GM23338 (cell line): ENCODE data around the gene ZDHHC13. TPM values are rescaled to one million over a fixed set of nuclear protein-coding genes. Genes with fewer than 3 reads are reported as not detected.

ENCODE experiments used
- ATAC-seq: fragments of 200-7000 bp; cut with Tn5 transposase; 3 replicates; pipeline ENCODE4 v1.9.1; 2020
- DNase-seq: peaks from one replicate; pipeline ENCODE4 v3.0.0-alpha.2; 2015; ENCODE audit warnings: low spot score
- H2AFZ ChIP-seq: fragments of 200-600 bp; sonication (generic); 2 replicates; pipeline ENCODE4 v1.8.0; 2016; ENCODE audit warnings: antibody characterized with exemption, mild to moderate bottlenecking, moderate library complexity
- H3F3A ChIP-seq: fragments of 200-600 bp; sonication (generic); replicated peaks from 2 replicates; pipeline ENCODE4 v1.8.0; 2017; ENCODE audit warnings: antibody characterized with exemption, mixed run types, low read depth
- H3K27ac ChIP-seq: fragments of 200-600 bp; sonication (generic); 2 replicates; pipeline ENCODE4 v1.6.1; 2016; ENCODE audit warnings: low read depth
- H3K27me3 ChIP-seq: fragments of 200-600 bp; sonication (generic); 2 replicates; pipeline ENCODE4 v1.8.0; 2016; ENCODE audit warnings: mild to moderate bottlenecking, mixed run types, moderate library complexity; ENCODE audit not compliant: insufficient read depth
- H3K36me3 ChIP-seq: fragments of 200-600 bp; sonication (generic); 2 replicates; pipeline ENCODE4 v1.8.0; 2016; ENCODE audit warnings: mild to moderate bottlenecking; ENCODE audit not compliant: insufficient read depth
- H3K4me1 ChIP-seq: fragments of 200-600 bp; sonication (generic); 2 replicates; pipeline ENCODE4 v1.8.0; 2016; ENCODE audit warnings: mild to moderate bottlenecking, moderate library complexity; ENCODE audit not compliant: insufficient read depth
- H3K4me2 ChIP-seq: fragments of 200-600 bp; sonication (generic); 2 replicates; pipeline ENCODE4 v1.7.1; 2017; ENCODE audit warnings: mixed run types
- H3K4me3 ChIP-seq: fragments of 200-600 bp; sonication (generic); 2 replicates; pipeline ENCODE4 v1.6.1; 2016; ENCODE audit warnings: mixed run types
- H3K79me2 ChIP-seq: fragments of 200-600 bp; sonication (generic); replicated peaks from 2 replicates; pipeline ENCODE4 v1.8.0; 2017; ENCODE audit warnings: mild to moderate bottlenecking; ENCODE audit not compliant: insufficient read depth
- H3K9me2 ChIP-seq: fragments of 200-600 bp; sonication (generic); 2 replicates; pipeline ENCODE4 v1.8.0; 2017; ENCODE audit not compliant: insufficient read depth
- H4K20me1 ChIP-seq: fragments of 200-600 bp; sonication (generic); replicated peaks from 2 replicates; pipeline ENCODE4 v1.8.0; 2017; ENCODE audit warnings: mild to moderate bottlenecking; ENCODE audit not compliant: insufficient read depth
- H3K27ac Mint-ChIP-seq: 2 replicates; pipeline ENCODE4 v1.8.0; 2020; ENCODE audit warnings: inconsistent platforms, mild to moderate bottlenecking, moderate library complexity, mixed read lengths
- H3K27me3 Mint-ChIP-seq: 3 replicates; pipeline ENCODE4 v1.8.0; 2022; ENCODE audit warnings: low read depth, mild to moderate bottlenecking, moderate library complexity, mixed read lengths, inconsistent platforms; ENCODE audit not compliant: insufficient read depth, poor library complexity
- H3K36me3 Mint-ChIP-seq: 3 replicates; pipeline ENCODE4 v1.8.0; 2021; ENCODE audit warnings: low read depth, mild to moderate bottlenecking, inconsistent platforms, moderate library complexity, mixed read lengths
- H3K4me1 Mint-ChIP-seq: 3 replicates; pipeline ENCODE4 v1.8.0; 2020; ENCODE audit warnings: mild to moderate bottlenecking, inconsistent platforms, mixed read lengths
- H3K4me3 Mint-ChIP-seq: 3 replicates; pipeline ENCODE4 v1.8.0; 2021; ENCODE audit warnings: moderate library complexity, mild to moderate bottlenecking, inconsistent platforms, mixed read lengths
- H3K9me3 Mint-ChIP-seq: 3 replicates; pipeline ENCODE4 v1.8.0; 2020; ENCODE audit warnings: moderate library complexity, mild to moderate bottlenecking, inconsistent platforms, mixed read lengths
- CREB1 ChIP-seq: fragments of 250-450 bp; sonication (Bioruptor Pico); IDR thresholded peaks from 2 replicates; pipeline ENCODE4 v1.5.0; 2020; ENCODE audit warnings: low read depth, mild to moderate bottlenecking, moderate library complexity
- CTCF ChIP-seq, 2 experiments: fragments of 200-600 bp in 1 of 2; sonication (generic) in 1 of 2; conservative IDR thresholded peaks; 2 replicates each; pipeline versions ENCODE4 v1.5.1 to v1.6.1; 2016 to 2017; ENCODE audit warnings: antibody characterized with exemption in 2 of 2, low read depth in 2 of 2, mild to moderate bottlenecking in 2 of 2, moderate library complexity in 1 of 2
- ETS1 ChIP-seq: IDR thresholded peaks from 2 replicates; pipeline ENCODE4 v1.6.1; 2016; ENCODE audit warnings: antibody characterized with exemption
- EZH2 ChIP-seq: fragments of 200-600 bp; sonication (generic); IDR thresholded peaks from one replicate; pipeline ENCODE4 v1.8.0; 2017; ENCODE audit warnings: antibody characterized with exemption, mild to moderate bottlenecking, low read depth; ENCODE audit not compliant: unreplicated experiment
- EZH2phosphoT487 ChIP-seq: fragments of 200-600 bp; sonication (generic); IDR thresholded peaks from one replicate; pipeline ENCODE4 v1.8.1; 2018; ENCODE audit warnings: antibody characterized with exemption; ENCODE audit not compliant: unreplicated experiment
- JUNB ChIP-seq: IDR thresholded peaks from one replicate; pipeline ENCODE4 v1.6.1; 2016; ENCODE audit warnings: antibody characterized with exemption; ENCODE audit not compliant: unreplicated experiment
- NANOG ChIP-seq: IDR thresholded peaks from 2 replicates; pipeline ENCODE4 v1.6.1; 2016; ENCODE audit warnings: antibody characterized with exemption, borderline replicate concordance
- POLR2AphosphoS5 ChIP-seq: IDR thresholded peaks from 2 replicates; pipeline ENCODE4 v1.6.1; 2016; ENCODE audit warnings: antibody characterized with exemption, low read depth
- REST ChIP-seq: IDR thresholded peaks from one replicate; pipeline ENCODE4 v1.6.1; 2018; ENCODE audit warnings: antibody characterized with exemption; ENCODE audit not compliant: unreplicated experiment
- STAT1 ChIP-seq: IDR thresholded peaks from one replicate; pipeline ENCODE4 v1.6.1; 2016; ENCODE audit warnings: antibody characterized with exemption; ENCODE audit not compliant: unreplicated experiment
- ZNF114 ChIP-seq: fragments of 250-450 bp; sonication (Bioruptor Pico); IDR thresholded peaks from 2 replicates; pipeline ENCODE4 v1.5.0; 2020; ENCODE audit warnings: mild to moderate bottlenecking, moderate library complexity
- ZNF331 ChIP-seq: fragments of 250-450 bp; sonication (Bioruptor Pico); IDR thresholded peaks from 2 replicates; pipeline ENCODE4 v1.5.0; 2020; ENCODE audit warnings: low read depth, mild to moderate bottlenecking, moderate library complexity
- polyA plus RNA-seq: library from polyadenylated mRNA; unstranded; fragments of >200 nt; fragmentation: Nextera tagmentation; extraction: Ambion mirVana; gene quantifications from 2 replicates; pipeline ENCODE4 v1.2.1, GENCODE V29; 2016
- total RNA-seq: library from RNA; depleted of rRNA; stranded (reverse); fragments of >200 nt; shearing (Covaris generic); gene quantifications from 2 replicates; pipeline ENCODE4 v1.2.3, GENCODE V29; 2014
- TF ChIP-seq, protein P1 (sequence below): fragments of 250-450 bp; sonication (Bioruptor Pico); IDR thresholded peaks from 2 replicates; pipeline ENCODE4 v1.5.0; 2020; ENCODE audit warnings: mild to moderate bottlenecking, moderate library complexity

Gene ZDHHC13
- total and polyA plus RNA-seq, 2 experiments from 2014 or later = 21.0 to 27.7 TPM

DNA sequence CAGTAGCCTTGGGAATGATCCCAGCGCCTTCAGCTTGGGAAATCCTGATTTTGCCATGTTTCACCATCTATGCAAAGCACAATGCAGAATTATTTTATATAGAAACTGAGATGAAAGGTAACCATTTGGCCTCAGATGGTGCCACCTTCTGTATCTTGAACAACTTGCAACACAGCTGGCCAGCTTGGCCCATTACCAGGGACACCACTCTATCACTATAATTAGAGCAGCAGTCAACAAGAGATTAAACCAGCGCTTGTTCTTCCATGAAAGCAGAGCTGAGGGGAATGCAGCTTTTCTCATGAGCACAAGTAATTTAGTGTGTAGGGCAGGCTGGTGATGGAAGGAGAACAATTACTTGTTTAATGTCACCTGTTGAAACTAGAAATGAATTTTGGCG, 6.7 kb upstream of the ZDHHC13 start:
- H3K4me1 ChIP-seq = peaks cover 6% of the 10 kb centered on the region; the same call in 1 of the 2 replicates
- H3K9me2 ChIP-seq = peaks cover 3% of the 10 kb centered on the region; the same call in 1 of the 2 replicates
- H3F3A ChIP-seq = no peaks in the 10 kb centered on the region
- Mint-ChIP-seq H3K4me3 (no peak overlapping the region), H3K27ac (no peak overlapping the region), H3K9me3 (no peaks in the 10 kb centered on the region), H3K36me3 (no peaks in the 10 kb centered on the region), H3K4me1 (peaks cover 6% of the 10 kb centered on the region), H3K27me3 (peaks cover 2% of the 10 kb centered on the region)
- H3K79me2 ChIP-seq = no peaks in the 10 kb centered on the region
- H3K27ac ChIP-seq = no peak overlapping the region
- no peaks in the 10 kb centered on the region; the same call in 1 of the 2 replicates for H3K36me3 ChIP-seq
- TF ChIP-seq NANOG = no peak
- no peak for TF ChIP-seq EZH2
- no peak for TF ChIP-seq EZH2phosphoT487
- no peak for TF ChIP-seq ETS1
- no peak for TF ChIP-seq CTCF (conservative IDR thresholded peaks at IDR 0.05; ENCODE audit: low read depth in 2 of 2)
- no peak for TF ChIP-seq POLR2AphosphoS5
- TF ChIP-seq ZNF331 (CRISPR knock-in tag) = no peak
- TF ChIP-seq CREB1 (CRISPR knock-in tag) = no peak
- no peak for TF ChIP-seq STAT1
- no peak for TF ChIP-seq ZNF114 (CRISPR knock-in tag)
- TF ChIP-seq, protein P1, sequence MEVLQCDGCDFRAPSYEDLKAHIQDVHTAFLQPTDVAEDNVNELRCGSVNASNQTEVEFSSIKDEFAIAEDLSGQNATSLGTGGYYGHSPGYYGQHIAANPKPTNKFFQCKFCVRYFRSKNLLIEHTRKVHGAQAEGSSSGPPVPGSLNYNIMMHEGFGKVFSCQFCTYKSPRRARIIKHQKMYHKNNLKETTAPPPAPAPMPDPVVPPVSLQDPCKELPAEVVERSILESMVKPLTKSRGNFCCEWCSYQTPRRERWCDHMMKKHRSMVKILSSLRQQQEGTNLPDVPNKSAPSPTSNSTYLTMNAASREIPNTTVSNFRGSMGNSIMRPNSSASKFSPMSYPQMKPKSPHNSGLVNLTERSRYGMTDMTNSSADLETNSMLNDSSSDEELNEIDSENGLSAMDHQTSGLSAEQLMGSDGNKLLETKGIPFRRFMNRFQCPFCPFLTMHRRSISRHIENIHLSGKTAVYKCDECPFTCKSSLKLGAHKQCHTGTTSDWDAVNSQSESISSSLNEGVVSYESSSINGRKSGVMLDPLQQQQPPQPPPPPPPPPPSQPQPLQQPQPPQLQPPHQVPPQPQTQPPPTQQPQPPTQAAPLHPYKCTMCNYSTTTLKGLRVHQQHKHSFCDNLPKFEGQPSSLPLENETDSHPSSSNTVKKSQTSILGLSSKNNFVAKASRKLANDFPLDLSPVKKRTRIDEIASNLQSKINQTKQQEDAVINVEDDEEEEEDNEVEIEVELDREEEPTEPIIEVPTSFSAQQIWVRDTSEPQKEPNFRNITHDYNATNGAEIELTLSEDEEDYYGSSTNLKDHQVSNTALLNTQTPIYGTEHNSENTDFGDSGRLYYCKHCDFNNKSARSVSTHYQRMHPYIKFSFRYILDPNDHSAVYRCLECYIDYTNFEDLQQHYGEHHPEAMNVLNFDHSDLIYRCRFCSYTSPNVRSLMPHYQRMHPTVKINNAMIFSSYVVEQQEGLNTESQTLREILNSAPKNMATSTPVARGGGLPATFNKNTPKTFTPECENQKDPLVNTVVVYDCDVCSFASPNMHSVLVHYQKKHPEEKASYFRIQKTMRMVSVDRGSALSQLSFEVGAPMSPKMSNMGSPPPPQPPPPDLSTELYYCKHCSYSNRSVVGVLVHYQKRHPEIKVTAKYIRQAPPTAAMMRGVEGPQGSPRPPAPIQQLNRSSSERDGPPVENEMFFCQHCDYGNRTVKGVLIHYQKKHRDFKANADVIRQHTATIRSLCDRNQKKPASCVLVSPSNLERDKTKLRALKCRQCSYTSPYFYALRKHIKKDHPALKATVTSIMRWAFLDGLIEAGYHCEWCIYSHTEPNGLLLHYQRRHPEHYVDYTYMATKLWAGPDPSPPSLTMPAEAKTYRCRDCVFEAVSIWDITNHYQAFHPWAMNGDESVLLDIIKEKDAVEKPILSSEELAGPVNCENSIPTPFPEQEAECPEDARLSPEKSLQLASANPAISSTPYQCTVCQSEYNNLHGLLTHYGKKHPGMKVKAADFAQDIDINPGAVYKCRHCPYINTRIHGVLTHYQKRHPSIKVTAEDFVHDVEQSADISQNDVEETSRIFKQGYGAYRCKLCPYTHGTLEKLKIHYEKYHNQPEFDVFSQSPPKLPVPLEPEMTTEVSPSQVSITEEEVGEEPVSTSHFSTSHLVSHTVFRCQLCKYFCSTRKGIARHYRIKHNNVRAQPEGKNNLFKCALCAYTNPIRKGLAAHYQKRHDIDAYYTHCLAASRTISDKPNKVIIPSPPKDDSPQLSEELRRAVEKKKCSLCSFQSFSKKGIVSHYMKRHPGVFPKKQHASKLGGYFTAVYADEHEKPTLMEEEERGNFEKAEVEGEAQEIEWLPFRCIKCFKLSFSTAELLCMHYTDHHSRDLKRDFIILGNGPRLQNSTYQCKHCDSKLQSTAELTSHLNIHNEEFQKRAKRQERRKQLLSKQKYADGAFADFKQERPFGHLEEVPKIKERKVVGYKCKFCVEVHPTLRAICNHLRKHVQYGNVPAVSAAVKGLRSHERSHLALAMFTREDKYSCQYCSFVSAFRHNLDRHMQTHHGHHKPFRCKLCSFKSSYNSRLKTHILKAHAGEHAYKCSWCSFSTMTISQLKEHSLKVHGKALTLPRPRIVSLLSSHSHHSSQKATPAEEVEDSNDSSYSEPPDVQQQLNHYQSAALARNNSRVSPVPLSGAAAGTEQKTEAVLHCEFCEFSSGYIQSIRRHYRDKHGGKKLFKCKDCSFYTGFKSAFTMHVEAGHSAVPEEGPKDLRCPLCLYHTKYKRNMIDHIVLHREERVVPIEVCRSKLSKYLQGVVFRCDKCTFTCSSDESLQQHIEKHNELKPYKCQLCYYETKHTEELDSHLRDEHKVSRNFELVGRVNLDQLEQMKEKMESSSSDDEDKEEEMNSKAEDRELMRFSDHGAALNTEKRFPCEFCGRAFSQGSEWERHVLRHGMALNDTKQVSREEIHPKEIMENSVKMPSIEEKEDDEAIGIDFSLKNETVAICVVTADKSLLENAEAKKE = no peak
- no peak for TF ChIP-seq JUNB
- no peak for TF ChIP-seq REST
- no peak for DNase-seq
- no peak overlapping the region for H3K4me3 ChIP-seq
- ATAC-seq = no peak
- no peak overlapping the region for H2AFZ ChIP-seq
- no peak overlapping the region for H3K4me2 ChIP-seq
- no peaks in the 10 kb centered on the region for H3K27me3 ChIP-seq
- H4K20me1 ChIP-seq = no peaks in the 10 kb centered on the region
